ENCODE data around the gene DNAI2.

Gene DNAI2

DNA sequence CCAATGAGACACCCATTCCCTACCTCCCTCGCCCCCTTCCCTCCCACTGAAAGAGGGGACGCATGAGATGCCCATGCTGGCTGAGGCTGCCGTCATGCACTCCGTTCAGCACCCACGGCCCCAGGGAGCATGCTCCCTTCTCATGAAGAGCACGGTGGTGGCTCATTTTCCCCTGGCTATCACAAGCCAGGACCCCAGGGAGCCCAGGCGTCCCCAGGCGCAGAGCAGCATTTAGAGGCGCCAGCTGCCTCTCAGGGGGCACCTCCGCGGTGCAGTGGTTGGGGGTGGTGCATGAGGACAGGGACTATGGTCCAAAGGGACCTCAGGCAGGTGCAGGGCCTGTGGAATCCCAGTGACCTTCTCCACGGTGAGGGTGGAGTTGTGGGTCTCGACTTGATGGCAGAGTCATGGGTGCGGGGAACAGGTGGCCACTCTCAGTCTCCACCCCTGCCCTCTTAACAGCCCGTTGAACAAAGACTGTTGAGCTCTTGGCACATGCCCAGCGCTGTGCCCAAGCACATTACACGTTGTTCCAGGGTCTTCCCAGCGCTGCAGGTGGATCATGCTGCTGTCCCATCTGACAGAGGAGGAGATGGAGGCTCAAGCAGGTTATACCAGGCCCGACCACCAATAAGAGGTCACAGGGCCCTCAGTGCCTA is 65.6 kb downstream of the DNAI2 start:
- no peak for DNase-seq (ENCODE audit: low read depth in 2 of 2)

DNA sequence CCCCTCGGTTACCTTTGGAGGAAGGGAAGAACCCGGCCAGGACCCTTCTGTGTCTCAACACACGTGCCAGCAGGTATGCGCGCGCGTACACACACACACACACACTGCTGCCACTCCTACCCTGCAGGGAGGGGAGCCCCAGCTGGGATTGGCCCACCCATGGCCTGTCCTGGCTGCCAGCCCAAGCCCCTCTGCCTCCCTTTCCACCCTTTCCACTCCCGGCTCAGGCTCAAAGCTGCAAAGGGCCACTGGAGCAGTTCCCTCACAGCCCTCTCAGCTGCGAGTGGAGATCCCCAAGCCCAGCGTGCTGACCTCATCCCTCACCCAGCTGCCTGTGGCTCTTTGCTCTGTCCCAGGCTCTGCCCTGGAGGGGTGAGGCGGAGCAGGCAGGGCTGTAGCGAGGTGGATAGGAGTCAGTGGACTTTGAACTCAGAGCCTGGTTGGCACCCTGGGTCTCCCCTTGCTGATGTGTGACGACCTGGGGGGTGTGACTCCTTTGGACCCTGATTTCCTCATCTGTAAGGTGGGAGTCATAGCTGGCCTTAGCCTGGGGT is 66.5 kb downstream of the DNAI2 start:
- DNase-seq (ENCODE audit: low read depth in 2 of 2): no peak

DNA sequence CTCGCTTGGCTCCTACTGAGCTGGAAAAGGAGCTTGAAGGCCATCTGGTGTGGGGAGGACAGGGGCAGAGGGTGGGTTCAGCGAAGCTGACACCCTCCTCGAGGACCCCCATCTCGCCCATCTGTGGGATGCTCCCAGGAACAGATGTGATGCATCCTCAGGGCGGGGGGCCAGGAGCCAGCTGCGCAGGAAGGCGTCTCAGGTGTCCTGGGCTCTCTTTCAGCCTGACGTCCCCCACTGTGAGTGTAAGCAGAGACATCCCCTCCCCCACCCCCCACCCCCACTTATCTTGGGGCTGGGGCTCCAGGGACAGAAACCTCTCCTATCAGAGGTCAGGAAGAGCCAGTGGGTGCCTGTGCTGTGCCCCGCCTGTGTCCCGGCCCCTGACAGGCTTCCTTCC is 68.2 kb downstream of the DNAI2 start:
- DNase-seq (ENCODE audit: low read depth in 2 of 2): no peak

DNA sequence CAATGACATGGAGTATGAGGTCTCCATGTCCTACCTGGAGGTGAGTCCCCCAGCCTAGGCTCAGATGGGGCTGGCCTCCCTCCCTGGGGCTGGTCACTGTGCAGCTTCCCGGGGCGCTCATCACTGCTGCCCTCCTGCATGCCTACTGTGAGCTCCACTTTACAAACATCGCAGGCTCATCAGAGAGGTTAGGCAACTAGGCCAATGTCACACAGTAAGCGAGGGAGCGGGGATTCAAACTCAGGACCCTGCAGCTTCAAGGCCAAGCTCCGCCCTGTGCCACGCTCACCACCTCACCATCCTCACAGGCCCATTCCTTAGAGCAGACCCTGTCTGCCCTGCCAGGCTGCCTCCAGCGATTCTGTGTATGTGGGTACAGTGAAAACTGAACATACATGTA is 69.1 kb downstream of the DNAI2 start:
- DNase-seq (ENCODE audit: low read depth in 2 of 2): no peak

- DNase-seq (ENCODE audit: low read depth in 2 of 2): no peak
These were observed 69.7 kb downstream of the DNAI2 start for GRCh38 chr17:74343526-74344284.

DNA sequence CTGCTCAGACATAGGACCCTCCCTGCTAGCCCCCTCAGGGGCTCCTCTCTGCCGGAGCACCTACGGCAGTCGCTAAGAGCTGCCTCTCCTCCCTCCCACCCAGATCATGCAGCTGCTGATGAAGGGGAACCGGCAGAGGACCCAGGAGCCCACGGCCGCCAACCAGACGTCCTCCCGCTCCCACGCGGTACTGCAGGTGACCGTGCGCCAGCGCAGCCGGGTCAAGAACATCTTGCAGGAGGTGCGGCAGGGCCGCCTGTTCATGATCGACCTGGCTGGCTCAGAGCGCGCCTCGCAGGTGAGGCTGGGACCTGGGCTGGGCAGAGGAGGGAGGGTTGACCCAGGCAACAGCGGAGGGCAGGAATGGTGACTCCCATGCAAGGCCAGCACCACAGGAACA is 70.6 kb downstream of the DNAI2 start:
- no peak for DNase-seq (ENCODE audit: low read depth in 2 of 2)

DNA sequence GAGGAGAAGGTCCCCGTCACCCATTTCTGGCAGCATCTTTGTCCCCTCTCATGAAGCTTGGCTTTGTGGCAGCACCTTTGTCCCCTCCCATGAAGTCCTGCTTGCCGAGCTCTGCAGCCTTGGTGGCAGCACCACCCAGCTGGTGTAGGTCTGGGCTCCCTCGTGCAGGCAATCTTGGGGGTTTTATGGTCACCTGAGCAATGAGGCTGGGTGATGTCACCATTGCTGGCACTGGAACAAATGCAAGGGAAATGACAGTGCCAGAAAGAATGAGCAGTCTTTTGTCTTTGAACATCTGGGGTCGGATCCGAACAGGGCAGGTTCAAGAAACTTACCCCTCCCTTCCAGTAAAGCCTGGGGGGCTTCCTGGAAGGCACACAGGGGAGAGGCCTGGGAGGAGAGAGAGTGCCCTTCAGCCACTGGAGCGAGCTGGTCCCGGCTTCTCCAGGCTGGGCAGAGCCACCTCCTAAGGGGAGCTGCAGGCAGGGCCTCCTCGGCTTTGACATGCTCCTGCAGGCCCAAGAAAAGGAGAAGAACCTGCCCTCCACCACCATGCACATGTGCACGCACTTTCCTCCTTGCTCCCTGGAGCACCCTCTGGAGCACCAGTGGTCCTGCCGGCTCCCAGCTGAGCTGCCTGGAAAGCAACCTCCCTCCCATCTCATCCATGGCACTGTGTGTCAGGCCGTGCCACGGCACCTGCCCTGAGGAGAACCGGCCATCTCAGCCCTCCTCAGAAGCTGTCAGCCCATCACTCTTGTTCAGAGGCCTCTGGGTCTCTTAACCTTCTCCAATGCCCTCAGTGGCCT is 71.6 kb downstream of the DNAI2 start:
- no peak for DNase-seq (ENCODE audit: low read depth in 2 of 2)

DNA sequence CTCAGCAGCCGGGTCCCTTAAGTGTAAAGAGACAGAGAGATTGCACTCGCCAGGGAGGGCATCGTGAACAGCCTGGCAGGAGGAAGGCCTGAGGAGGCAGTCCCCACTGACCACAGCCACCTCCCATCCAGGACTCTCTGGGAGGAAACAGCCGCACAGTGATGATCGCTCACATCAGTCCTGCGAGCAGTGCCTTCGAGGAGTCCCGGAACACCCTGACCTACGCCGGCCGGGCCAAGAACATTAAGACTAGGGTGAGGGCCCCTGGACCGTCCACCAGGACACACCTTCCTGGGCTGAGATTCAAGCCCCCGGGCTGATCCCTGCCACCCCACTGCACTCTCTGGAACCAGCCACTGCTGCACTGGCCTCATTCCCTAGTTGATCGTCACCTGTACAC is 73.6 kb downstream of the DNAI2 start:
- no peak for DNase-seq (ENCODE audit: low read depth in 2 of 2)

GRCh38 chr17:74349120-74349519 is 75.1 kb downstream of the DNAI2 start:
- no peak for DNase-seq (ENCODE audit: low read depth in 2 of 2)

DNA sequence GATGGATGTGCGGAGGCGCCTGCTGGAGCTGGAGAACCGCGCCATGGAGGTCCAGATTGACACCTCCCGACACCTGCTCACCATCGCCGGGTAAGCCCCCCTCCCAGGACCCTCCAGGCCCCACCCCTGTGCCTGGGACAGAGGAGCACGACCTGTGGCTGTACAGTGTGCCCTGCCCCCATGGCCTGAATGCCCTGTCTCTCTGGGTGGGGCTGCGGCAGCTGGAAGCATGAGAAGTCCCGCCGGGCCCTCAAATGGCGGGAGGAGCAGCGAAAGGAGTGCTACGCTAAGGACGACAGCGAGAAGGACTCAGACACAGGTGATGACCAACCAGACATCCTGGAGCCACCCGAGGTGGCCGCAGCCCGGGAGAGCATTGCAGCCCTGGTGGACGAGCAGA is 76.5 kb downstream of the DNAI2 start:
- DNase-seq (ENCODE audit: low read depth in 2 of 2): no peak

- DNase-seq (ENCODE audit: low read depth in 2 of 2): no peak
These were observed 77.6 kb downstream of the DNAI2 start for GRCh38 chr17:74351552-74352210.

GRCh38 chr17:74353446-74354060 is 79.5 kb downstream of the DNAI2 start:
- DNase-seq (ENCODE audit: low read depth in 2 of 2): no peak

- no peak for DNase-seq (ENCODE audit: low read depth in 2 of 2)
These were observed 80.1 kb downstream of the DNAI2 start for GRCh38 chr17:74354123-74354522.

DNA sequence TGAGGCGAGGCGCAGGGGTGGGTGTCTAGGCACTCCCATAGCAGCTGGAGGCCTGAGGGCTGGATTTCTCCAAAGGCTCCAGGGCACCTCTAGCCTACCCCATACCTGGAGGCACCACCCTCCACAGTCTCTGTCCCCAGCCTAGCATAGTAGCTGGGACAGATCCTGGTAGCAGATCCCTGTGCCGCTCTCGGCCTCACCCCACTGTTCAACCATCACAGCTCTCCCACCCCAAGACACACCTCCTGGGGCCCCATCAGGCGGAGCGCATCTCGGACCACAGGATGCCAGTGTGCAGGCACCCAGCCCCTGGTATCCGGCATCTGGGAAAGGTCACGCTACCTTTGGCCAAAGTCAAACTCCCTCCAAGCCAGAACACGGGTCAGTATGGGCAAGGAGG is 80.5 kb downstream of the DNAI2 start:
- DNase-seq (ENCODE audit: low read depth in 2 of 2): no peak

DNA sequence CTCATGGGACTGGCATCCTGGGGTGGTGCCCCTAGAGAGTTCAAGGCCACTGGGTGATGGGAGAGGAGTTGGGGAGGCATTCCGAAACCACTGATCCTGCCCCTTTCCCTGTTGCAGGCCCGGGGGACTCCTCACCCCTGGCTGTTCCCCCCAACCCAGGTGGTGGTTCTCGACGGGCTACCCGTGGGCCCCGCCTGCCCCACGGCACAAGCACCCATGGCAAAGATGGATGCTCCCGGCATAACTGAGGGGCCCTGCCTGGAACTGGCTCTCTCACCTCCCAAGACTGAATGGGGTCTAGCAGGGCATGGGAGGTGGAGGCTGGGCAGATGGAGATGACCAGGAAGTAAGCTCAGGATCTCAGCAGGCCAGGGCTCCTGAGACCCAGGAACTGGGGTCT is 81.0 kb downstream of the DNAI2 start:
- no peak for DNase-seq (ENCODE audit: low read depth in 2 of 2)

DNA sequence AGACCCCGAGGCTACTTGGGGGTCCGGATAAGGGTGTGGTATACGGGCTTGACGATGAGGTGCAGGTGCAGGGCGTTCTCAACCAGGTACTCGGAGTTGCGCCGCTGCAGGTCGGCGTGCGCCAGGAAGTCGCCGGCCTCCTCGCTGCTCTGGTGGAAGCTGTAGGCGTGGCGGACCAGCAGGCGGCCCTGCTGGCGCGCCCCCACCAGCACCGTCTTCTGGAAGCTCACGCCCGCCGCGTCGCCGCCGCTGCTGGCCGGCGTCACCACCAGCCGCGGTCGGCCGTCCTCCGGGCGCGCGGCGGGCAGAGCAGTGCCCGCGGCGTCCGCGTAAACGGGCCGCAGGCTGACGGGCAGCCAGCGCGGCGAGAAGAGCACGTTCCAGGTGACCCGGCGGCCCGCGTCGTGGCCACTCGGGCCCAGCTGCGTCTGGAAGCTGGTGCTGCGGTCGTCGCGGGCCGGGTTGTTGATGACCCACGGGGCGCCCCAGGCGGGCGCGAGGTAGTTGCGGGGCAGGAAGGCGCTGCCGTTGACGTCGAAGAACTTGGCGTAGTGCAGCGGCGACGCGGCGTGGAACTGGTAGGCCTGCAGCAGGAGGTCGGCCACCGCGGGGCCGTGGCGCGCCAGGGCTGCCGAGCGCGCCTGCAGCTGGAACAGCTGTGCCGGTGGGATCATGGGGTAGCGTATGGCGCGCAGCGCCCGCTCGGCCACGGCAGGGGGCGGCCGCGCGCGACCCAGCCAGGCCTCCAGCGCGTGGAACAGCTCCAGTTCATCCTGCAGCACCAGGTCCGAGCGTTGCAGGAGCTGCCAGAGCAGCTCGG is 82.8 kb downstream of the DNAI2 start:
- no peak for DNase-seq (ENCODE audit: low read depth in 2 of 2)

- no peak for DNase-seq (ENCODE audit: low read depth in 2 of 2)
These were observed 83.4 kb downstream of the DNAI2 start for GRCh38 chr17:74357466-74357809.

DNA sequence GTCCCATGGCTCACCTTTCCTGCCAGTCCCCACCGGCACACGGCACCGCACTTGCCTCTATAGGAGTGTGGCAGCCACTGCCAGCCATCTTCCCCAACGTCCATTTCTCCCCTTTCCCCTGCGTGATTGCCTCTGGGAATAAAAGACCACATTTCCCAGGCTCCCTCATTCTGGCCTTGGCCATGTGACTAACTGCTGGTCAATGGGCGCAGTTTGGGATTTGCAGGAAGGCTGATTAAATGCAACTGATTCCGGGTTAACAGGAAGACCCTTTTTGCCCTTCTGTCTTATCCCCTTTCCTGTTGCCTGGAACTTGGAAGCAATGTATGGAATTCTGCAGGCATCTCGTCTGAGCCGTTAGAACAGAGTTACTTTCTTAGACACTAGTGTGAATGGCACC is 84.7 kb downstream of the DNAI2 start:
- no peak for DNase-seq (ENCODE audit: low read depth in 2 of 2)

DNA sequence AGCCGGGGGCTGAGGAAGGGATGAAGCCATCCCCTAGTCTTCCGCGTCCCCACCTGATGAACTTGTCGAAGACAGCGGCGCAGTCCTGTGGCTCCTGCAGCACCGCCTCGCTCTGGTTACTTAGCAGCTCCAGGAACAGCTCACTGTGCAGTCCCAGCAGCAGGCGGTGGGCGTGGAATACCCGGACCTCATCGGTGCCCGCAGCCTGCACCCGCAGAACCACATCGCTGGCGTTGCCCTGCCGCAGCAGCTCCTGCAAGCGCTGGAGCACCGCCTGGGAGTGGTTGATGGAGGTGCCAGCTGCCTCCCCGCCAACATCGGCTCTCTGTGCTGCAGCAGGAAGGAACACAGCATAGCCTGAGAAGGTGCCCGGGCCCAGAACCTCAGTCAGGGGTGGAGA is 85.9 kb downstream of the DNAI2 start:
- no peak for DNase-seq (ENCODE audit: low read depth in 2 of 2)

DNA sequence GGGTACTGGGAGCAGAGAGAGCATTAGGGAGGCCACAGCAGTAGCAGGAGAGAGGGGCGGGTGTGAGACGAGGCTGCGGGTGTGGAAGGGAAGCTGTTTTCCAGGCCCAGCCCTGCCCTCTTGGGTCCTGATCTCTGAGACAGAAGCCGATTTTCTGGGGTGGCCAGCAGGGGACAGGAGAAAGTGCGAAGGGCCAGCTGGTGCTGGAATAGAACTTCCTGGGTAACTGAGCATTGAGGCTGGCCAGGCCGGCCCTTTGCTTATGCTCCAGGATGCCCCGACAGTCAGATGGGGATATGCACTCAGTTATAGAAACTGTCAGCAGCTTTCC is 86.8 kb downstream of the DNAI2 start:
- no peak for DNase-seq (ENCODE audit: low read depth in 2 of 2)

All from fibroblast of skin of left quadriceps (primary cell).